ENCODE data around the gene CLIC4.
"Not testable (repeated sequence)": the region's sequence is repeated elsewhere in the genome, so short reads cannot be mapped to it uniquely, and the experiment has no call there.

Gene CLIC4

DNA sequence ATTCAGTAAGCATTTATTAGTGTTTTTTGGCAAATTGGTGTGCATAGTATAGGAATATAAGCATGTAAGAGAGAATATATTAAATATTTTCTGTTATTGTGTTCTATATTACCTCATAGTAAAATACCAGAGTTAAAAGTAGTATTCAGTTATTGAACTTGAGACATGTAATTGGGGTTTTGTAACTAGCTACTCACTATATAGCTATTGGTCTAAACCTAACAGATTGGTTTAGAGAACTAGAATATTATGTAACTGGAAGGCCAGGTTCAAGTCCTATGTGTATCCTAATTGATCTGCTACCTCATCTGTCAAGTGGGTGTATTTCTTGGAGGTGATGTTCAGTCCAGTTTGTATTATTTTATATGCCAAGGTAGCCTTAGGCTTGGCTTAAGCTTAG, 26.3 kb downstream of the CLIC4 start:
- DNase-seq (ENCODE audit: low read depth in 2 of 2): no peak

DNA sequence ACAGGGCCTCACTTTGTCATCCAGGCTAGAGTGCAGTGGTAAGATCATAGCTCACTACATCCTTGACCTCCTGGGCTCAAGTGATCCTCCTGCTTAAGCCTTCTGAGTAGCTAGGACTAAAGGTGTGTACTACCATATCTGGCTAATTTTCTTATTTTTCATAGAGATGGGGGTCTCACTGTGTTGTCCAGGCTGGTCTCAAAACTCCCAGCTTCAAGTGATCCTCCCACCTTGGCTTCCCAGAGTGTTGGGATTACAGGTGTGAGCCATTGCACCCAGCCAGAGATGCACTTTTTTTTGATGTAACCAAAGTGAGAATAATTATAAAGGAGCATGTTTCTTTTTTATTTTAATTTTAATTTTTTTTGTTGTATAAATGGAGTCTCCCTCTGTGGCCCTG, 28.4 kb downstream of the CLIC4 start:
- DNase-seq (ENCODE audit: low read depth in 2 of 2): no peak

- DNase-seq (ENCODE audit: low read depth in 2 of 2): no peak
These were observed 30.1 kb downstream of the CLIC4 start for GRCh38 chr1:24775348-24775747.

GRCh38 chr1:24775916-24776315, 30.7 kb downstream of the CLIC4 start:
- no peak for DNase-seq (ENCODE audit: low read depth in 2 of 2)

- no peak for DNase-seq (ENCODE audit: low read depth in 2 of 2)
These were observed 31.6 kb downstream of the CLIC4 start for GRCh38 chr1:24776821-24777220.

GRCh38 chr1:24778141-24778540, 32.9 kb downstream of the CLIC4 start:
- no peak for DNase-seq (ENCODE audit: low read depth in 2 of 2)

DNA sequence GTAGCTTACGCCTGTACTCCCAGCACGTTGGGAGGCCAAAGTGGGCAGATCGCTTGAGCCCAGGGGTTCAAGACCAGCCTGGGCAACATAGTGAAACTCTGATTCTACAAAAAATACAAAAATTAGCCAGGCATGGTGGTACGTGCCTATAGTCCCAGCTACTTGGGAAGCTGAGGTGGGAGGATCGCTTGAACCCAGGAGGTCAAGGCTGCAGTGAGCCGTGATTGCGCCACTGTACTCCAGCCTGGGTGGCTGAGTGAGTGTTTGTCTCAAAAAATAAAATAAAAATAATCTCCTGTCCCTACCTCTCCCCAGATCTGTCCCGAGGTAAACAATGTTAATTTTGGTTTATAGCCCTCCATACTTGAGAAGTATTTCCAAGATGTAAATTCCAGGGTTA, 34.0 kb downstream of the CLIC4 start:
- DNase-seq (ENCODE audit: low read depth in 2 of 2): not testable (repeated sequence)

DNA sequence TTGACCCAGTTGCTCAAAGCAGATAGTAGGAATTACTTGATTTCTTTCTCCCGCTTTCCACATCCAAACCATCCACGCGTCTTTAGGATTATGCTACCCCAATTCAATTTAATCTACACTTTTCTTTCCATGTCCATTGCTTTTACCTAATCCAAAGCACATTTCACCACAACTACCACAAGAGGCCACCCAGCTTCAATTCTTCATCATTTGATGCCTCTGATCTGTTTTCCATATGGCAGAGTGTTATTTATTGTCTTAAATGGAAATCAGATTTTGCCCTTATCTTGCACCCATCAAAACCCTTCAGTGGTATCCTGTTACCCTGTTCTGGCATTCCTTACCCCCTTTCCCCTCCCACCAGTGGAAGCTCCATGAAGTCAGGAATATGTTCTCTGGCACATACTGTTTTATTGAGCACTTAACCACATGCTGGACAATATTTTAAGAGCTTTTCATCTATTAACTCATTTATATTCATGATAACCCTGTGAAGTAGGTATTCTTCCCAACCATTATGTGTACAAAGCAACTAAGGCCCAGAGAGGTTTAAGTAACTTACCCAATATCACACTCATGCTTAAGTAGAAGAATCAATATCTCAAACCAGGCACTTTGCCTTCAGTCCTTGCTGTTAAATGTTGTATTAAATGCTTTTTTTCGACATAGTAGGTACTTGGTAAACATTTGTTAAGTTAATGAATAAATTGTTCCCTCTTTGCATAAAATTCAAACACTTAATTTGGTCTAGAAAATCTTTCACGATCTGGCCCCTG, 34.6 kb downstream of the CLIC4 start:
- no peak for DNase-seq (ENCODE audit: low read depth in 2 of 2)

GRCh38 chr1:24780626-24781025, 35.4 kb downstream of the CLIC4 start:
- DNase-seq (ENCODE audit: low read depth in 2 of 2): not testable (repeated sequence)

- DNase-seq (ENCODE audit: low read depth in 2 of 2): no peak
These were observed 37.4 kb downstream of the CLIC4 start for GRCh38 chr1:24782689-24783088.

GRCh38 chr1:24783713-24784112, 38.5 kb downstream of the CLIC4 start:
- no peak for DNase-seq (ENCODE audit: low read depth in 2 of 2)

DNA sequence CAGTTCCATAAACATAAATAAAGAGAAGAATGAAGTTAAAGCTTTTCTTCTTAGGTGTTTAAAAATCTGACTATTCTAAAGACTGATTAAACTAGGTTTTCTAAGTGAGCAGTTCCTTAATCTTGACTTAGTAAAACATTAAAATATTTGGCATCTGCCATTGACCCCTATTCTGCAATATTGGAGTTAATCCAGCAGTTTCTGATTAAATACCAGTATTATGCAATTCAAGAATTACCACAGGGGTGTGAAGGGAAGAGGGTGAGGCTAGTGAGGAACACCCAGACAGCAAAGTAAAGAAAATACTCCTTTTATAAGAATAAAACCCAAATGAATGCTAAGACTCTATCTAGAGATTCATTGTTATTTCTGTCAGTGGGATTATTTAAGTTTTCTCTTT, 40.9 kb downstream of the CLIC4 start:
- no peak for DNase-seq (ENCODE audit: low read depth in 2 of 2)

- DNase-seq (ENCODE audit: low read depth in 2 of 2): no peak
These were observed 45.2 kb downstream of the CLIC4 start for GRCh38 chr1:24790490-24790889.

DNA sequence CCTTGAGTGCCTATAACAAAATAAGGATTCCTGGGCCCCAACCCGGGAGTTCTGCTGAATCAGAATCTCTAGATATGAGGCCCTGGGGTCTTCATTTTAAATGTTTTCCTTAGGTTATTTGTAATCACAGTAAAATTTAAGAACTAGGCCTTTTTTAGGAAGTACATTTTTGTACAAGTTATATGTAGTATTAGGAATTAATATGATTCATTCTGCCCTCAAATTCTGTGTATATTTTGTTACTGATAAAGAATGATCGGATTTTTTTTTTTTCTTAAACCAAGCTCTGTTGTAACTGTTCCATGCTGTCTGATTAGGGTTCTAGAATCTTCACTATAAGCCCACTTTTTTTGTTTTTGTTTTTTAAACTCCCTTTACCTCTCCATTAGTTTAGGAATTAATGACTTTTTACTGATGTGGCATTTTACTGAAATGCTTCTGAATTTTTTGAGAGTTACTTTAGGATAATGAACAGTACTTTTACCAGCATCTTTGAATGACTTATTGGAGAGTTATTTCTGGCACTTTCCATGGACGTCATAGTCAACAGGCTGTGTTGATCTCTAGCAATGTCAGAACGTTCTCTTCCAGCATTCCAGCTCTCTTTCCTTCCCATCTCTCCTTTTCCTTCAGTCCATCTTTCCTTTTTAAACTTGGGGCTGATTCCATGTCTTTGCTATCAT, 48.3 kb downstream of the CLIC4 start:
- DNase-seq (ENCODE audit: low read depth in 2 of 2): no peak

DNA sequence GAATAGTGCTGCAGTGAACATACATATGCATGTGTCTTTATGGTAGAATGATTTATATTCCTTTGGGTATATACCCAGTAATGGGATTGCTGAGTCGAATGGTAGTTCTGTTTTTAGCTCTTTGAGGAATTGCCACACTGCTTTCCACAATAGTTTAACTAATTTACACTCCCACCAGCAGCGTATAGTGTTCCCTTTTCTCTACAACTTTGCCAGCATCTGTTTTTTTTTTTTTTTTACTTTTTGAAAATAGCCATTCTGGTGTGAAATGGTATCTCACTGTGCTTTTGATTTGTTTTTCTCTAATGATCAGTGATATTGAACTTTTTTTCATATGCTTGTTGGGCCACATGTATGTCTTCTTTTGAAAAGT, 48.9 kb downstream of the CLIC4 start:
- not testable (repeated sequence) for DNase-seq (ENCODE audit: low read depth in 2 of 2)

DNA sequence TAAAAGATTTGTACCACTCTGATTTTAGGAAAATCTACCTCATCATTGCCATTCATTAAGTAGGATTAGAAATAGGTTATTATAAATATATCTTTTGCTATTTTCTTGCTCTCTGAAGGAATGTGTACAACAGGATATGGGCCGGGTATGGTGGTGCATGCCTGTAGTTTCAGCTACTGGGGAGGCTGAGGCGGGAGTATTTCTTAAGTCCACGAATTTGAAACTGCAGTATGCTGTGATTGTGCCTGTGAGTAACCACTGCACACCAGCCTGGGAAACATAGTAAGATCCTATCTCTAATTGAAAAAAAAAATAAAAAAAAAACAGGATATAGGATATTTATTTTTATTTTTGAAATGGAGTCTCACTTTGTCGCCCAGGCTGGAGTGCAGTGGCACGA, 50.0 kb downstream of the CLIC4 start:
- no peak for DNase-seq (ENCODE audit: low read depth in 2 of 2)

DNA sequence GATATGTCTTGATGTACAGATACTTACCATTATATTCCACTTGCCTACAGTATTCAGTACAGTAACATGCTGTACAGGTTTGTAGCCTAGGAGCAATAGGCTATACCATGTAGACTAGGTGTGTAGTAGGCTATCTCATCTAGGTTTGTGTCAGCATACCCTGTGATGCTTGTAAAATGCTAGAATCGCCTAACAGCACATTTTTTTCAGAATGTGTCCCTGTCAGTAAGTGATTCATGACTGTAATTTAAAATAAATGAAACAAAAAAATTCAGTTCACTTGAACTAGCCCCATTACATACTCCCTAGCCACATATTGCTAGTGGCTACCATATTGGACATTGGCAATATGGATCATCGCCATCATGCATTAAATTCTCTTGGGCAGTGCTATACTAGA, 51.3 kb downstream of the CLIC4 start:
- no peak for DNase-seq (ENCODE audit: low read depth in 2 of 2)

DNA sequence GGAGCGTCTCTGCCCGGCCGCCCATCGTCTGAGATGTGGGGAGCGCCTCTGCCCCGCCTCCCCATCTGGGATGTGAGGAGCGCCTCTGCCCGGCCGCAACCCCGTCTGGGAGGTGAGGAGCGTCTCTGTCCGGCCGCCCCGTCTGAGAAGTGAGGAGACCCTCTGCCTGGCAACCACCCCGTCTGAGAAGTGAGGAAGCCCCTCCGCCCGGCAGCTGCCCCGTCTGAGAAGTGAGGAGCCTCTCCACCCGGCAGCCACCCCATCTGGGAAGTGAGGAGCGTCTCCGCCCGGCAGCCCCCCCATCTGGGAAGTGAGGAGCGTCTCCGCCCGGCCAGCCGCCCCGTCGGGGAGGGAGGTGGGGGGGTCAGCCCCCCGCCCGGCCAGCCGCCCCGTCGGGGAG, 54.0 kb downstream of the CLIC4 start:
- not testable (repeated sequence) for DNase-seq (ENCODE audit: low read depth in 2 of 2)

- DNase-seq (ENCODE audit: low read depth in 2 of 2): no peak
These were observed 55.9 kb downstream of the CLIC4 start for GRCh38 chr1:24801176-24801575.

GRCh38 chr1:24803220-24803619, 58.0 kb downstream of the CLIC4 start:
- no peak for DNase-seq (ENCODE audit: low read depth in 2 of 2)

DNA sequence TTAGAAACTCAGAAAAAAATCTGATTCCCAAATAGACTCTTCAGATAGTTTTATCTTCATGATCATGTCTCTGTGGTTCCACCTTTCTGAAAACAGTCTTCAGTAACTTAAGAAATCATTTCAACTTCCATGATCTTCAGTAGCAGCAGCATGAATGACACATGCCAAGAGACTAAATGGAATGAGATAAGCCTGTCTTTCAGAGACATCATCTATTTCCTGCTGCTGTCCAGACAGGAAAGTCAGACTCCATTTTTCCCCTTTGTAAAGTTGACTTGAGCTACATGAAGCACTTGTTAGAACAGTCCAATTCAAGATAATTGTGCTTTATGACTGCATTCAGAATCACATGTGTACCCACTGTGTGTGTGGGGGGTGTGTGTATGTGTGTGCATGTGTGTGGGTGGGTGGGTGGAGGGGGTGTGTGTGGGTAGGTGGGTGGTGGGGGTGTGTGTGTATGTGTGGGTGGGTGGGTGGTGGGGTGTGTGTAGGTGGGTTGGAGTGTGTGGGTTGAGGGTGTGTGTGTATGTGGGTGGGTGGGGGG, 58.8 kb downstream of the CLIC4 start:
- DNase-seq (ENCODE audit: low read depth in 2 of 2): no peak

DNA sequence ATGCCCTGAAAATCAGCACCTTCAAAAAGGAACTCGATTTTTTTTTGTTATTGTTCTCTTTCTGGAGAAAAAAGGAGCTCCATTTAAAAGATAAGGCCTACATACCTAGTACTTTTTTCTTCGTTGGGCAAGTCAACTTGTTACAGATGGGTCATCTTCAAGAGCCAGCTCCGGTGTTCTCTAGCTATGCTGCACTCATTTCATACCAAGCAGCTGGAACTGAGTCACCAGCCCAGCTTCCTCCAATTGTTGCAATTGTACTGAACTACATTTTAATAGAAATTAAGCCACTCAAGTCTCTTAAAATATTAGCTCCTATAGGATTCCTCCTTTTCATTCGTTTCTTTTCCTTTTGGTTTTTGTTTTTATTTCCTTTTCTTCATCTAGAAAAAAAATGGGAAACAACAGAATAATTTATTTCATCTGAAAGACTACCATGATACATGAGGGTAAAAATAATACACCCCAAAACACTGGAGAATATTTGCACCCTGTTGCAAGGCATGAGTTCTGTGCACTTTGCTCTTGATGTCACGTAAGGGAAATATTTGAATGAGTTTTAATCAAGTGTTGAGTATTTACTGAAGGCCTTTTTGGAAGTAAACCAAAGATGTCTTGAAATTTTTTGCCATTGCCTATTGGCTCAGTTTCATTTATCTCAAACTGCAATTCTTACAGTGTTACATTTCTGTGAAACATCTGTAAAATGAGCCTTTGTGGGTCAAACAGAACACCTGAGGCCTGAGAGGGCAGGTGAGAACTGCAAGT, 60.5 kb downstream of the CLIC4 start:
- no peak for DNase-seq (ENCODE audit: low read depth in 2 of 2)

DNA sequence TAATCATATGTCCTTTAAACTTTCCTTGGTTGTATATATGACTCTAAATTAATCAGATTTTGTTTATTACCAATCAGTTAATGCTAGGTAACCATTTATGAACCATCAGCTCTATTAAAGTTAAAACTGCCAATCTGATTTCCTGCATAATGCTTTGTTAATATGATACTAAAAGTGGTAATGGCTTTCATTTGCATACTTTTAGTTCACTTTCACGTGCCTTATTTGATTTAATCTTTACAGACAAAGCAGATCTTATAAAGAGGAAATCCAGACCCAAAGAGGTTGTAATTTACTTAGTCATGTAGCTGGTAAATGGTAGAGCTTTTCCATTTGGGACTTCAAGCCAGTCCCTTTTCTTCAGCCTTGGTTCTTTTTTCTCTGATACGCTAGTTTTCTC, 61.3 kb downstream of the CLIC4 start:
- DNase-seq (ENCODE audit: low read depth in 2 of 2): no peak

All from stimulated activated CD4-positive, alpha-beta T cell treated with anti-CD3 and anti-CD28 coated beads, Interleukin-4, amount 100 ng/mL, for 48 hours (primary cell).